ENCODE measurements around the gene WDFY4.

- TF ChIP-seq PATZ1 (tag by site-specific recombination; IDR thresholded peaks at IDR 0.05): no peak
- TF ChIP-seq CTCF (tag by site-specific recombination; IDR thresholded peaks at IDR 0.05): no peak
- TF ChIP-seq PBX3 (CRISPR knock-in tag; IDR thresholded peaks at IDR 0.05): no peak
Observed at GRCh38 chr10:48951707-48952106, 267.0 kb downstream of the WDFY4 start.

Data from HEK293 (cell line).